Kidney (tissue), 14 donors: ENCODE measurements around the gene TMCO4. TPM values are rescaled to one million over a fixed set of nuclear protein-coding genes. Genes with fewer than 3 reads are reported as not detected.

ENCODE experiments used
- DNase-seq, 5 donors: peaks; one replicate each; pipeline ENCODE4 v3.0.0-alpha.2; 2013 to 2020
- FAIRE-seq: peaks from 2 replicates; lab custom pipeline; 2012; peaks lifted over from hg19 to GRCh38; lab: Jason Lieb, UNC
- H3K27ac ChIP-seq, 2 donors: one replicate each; pipeline ENCODE4 v1.7.0; 2013; ENCODE audit warnings: low read depth in 2 of 2, low read length in 2 of 2, inconsistent platforms in 1 of 2
- H3K27me3 ChIP-seq: one replicate; pipeline ENCODE4 v1.7.1; 2013; ENCODE audit warnings: low read length, inconsistent platforms; ENCODE audit not compliant: control insufficient read depth, insufficient read depth
- H3K36me3 ChIP-seq, 3 donors: one replicate each; pipeline versions ENCODE4 v1.7.0 to v1.7.1; 2013; ENCODE audit warnings: low read length in 3 of 3, control low read depth in 1 of 3, inconsistent platforms in 1 of 3; ENCODE audit not compliant: insufficient read depth in 3 of 3, control insufficient read depth in 2 of 3
- H3K4me1 ChIP-seq, 3 donors: one replicate each; pipeline versions ENCODE4 v1.7.0 to v1.7.1; 2013; ENCODE audit warnings: low read length in 3 of 3, inconsistent platforms in 1 of 3, low read depth in 1 of 3; ENCODE audit not compliant: control insufficient read depth in 2 of 3, insufficient read depth in 2 of 3
- H3K4me3 ChIP-seq, 3 donors: one replicate each; pipeline versions ENCODE4 v1.7.0 to v1.8.1; 2013; ENCODE audit warnings: low read length in 3 of 3, control low read depth in 1 of 3, inconsistent platforms in 1 of 3
- H3K9ac ChIP-seq, 3 donors: one replicate each; pipeline versions ENCODE4 v1.7.0 to v1.7.1; 2013; ENCODE audit warnings: low read length in 3 of 3, control low read depth in 1 of 3, inconsistent platforms in 1 of 3
- H3K9me3 ChIP-seq, 3 donors: one replicate each; pipeline versions ENCODE4 v1.7.0 to v1.7.1; 2013; ENCODE audit warnings: low read length in 3 of 3, control low read depth in 1 of 3, inconsistent platforms in 1 of 3; ENCODE audit not compliant: control insufficient read depth in 2 of 3, insufficient read depth in 1 of 3
- CTCF ChIP-seq: IDR thresholded peaks from 3 replicates; pipeline ENCODE4 v1.5.1; 2012; ENCODE audit warnings: mild to moderate bottlenecking, moderate library complexity, borderline replicate concordance; ENCODE audit not compliant: insufficient read depth; ENCODE audit errors: extremely low read depth
- intact Hi-C: fragments of 100-400 bp; cut with DNase I; formaldehyde crosslinking; loops from one replicate; pipeline ENCODE4 v1.11.1; 2022
- polyA plus RNA-seq: library from polyadenylated mRNA; stranded (reverse); fragments of 350-450 nt; fragmentation: Illumina TruSeq; extraction: RNeasy Lipid Tissue Mini Kit (QIAGEN cat#74804); gene quantifications from one replicate; pipeline ENCODE4 v1.2.3, GENCODE V29; 2014; ENCODE audit warnings: low read depth, low replicate concordance; ENCODE audit not compliant: insufficient read depth
- total RNA-seq: library from RNA; stranded (reverse); fragmentation: NEBNext Ultra II Directional; extraction: Animal tissue kit (Norgen Biotek cat#: 25700); gene quantifications from one replicate; pipeline ENCODE4 v1.2.1, GENCODE V29; 2021
- donor health status: control.
- donor health status: control.
- donor health status: control.
- donor health status: control.
- donor health status: control.
- donor health status: DM: yes; HTN: yes; CAD: no.
- donor health status: Normal renal cell carcinoma (clear cell type).

Gene TMCO4
- total and polyA plus RNA-seq, 2 donors from 2014 or later: 35.0 to 36.5 TPM

DNA sequence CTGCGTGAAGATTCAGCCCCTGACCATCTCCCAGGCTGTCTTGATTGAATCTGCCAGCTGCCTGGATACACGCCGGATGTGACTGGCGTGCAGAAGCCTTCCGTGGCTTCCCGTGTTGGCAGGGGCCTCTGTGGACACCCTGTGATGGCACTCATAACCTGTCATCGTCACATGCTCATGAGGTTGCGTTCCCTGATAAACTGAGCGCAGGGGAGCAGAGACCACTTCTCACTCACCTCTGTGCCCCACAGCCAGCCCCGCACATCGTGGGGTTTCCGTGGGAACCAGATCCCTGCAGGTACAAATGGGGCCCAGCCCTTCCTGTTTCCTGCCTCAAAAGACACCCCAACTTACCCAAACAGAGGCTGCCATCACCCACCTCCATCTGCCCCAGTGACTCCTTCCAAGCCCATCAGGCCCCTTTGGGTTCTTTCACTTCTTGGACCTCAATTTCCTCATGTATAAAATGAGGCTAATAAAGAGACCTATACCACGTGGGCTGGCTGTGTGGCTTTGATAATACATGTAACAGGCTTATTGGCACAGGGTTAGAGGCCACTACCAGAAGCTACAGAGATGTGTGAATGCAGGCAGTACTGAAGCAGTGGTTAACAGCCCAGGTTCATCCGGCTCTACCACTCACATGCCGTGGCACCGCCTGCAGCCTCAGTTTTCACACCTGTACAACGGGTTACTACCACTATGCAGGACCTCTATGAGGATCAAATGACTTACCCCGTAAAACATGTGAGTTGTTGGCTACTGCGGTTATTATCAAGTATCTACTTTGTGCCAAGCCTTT, 111.5 kb downstream of the TMCO4 start:
- Histone ChIP-seq H3K4me3 (no peak overlapping the region), H3K9ac (no peak overlapping the region), H3K4me1 (no peaks in the 10 kb centered on the region), H3K27ac (no peak overlapping the region), H3K36me3 (peaks cover 0 to 13% (median 8%) of the 10 kb centered on the region in 3 donors), H3K27me3 (no peaks in the 10 kb centered on the region), H3K9me3 (no peaks in the 10 kb centered on the region)
- intact Hi-C loops: no loop called here
- FAIRE-seq (no peak), DNase-seq (no peak)
- TF ChIP-seq CTCF: no peak

- TF ChIP-seq CTCF: no peak
- no peak overlapping the region for H3K9ac ChIP-seq
- peaks cover 0 to 13% (median 8%) of the 10 kb centered on the region in 3 donors for H3K36me3 ChIP-seq
- H3K27me3 ChIP-seq: no peaks in the 10 kb centered on the region
- no peak overlapping the region for H3K4me3 ChIP-seq
- no peaks in the 10 kb centered on the region for H3K9me3 ChIP-seq
- FAIRE-seq (no peak), DNase-seq (no peak)
- intact Hi-C loops: no loop called here
- H3K27ac ChIP-seq: no peak overlapping the region
- no peaks in the 10 kb centered on the region for H3K4me1 ChIP-seq
These were observed 112.3 kb downstream of the TMCO4 start for GRCh38 chr1:19687414-19687813.

- H3K9me3 ChIP-seq: no peaks in the 10 kb centered on the region
- H3K4me1 ChIP-seq: no peaks in the 10 kb centered on the region
- no peak overlapping the region for H3K9ac ChIP-seq
- FAIRE-seq (no peak), DNase-seq (no peak)
- H3K27ac ChIP-seq: no peak overlapping the region
- no peak overlapping the region for H3K4me3 ChIP-seq
- H3K27me3 ChIP-seq: no peaks in the 10 kb centered on the region
- H3K36me3 ChIP-seq: peaks cover 0 to 13% (median 8%) of the 10 kb centered on the region in 3 donors
- intact Hi-C loops: no loop called here
- TF ChIP-seq CTCF: no peak
These were observed 113.7 kb downstream of the TMCO4 start for GRCh38 chr1:19685994-19686393.
